Measurements from ENCODE around the gene WIZ. TPM values are rescaled to one million over a fixed set of nuclear protein-coding genes. Genes with fewer than 3 reads are reported as not detected.
A peak's percentile ranks its signal among the peaks of the same experiment; 100 is the strongest.

Gene WIZ
- total RNA-seq, 1 donor from 2014 or later, result 31.8 TPM

- no peak for DNase-seq (ENCODE audit: low read depth)
Measured at GRCh38 chr19:15445807-15446376, 3.9 kb downstream of the WIZ start.

GRCh38 chr19:15445227-15445605 lies 4.5 kb downstream of the WIZ start:
- no peak for DNase-seq (ENCODE audit: low read depth)

GRCh38 chr19:15444505-15445226 lies 5.1 kb downstream of the WIZ start:
- no peak for DNase-seq (ENCODE audit: low read depth)

- no peak for DNase-seq (ENCODE audit: low read depth)
Measured at GRCh38 chr19:15443838-15444237, 5.9 kb downstream of the WIZ start.

GRCh38 chr19:15443325-15443724 lies 6.4 kb downstream of the WIZ start:
- DNase-seq (ENCODE audit: low read depth), result no peak

- DNase-seq (ENCODE audit: low read depth), result no peak
Measured at GRCh38 chr19:15442142-15442920, 7.4 kb downstream of the WIZ start.

GRCh38 chr19:15441317-15441716 lies 8.4 kb downstream of the WIZ start:
- DNase-seq (ENCODE audit: low read depth), result no peak

- DNase-seq (ENCODE audit: low read depth), result no peak
Measured at GRCh38 chr19:15439821-15440641, 9.7 kb downstream of the WIZ start.

- DNase-seq (ENCODE audit: low read depth), result no peak
Measured at GRCh38 chr19:15439078-15439799, 10.5 kb downstream of the WIZ start.

- DNase-seq (ENCODE audit: low read depth), result no peak
Measured at GRCh38 chr19:15438577-15438976, 11.2 kb downstream of the WIZ start.

- no peak for DNase-seq (ENCODE audit: low read depth)
Measured at GRCh38 chr19:15438124-15438496, 11.6 kb downstream of the WIZ start.

- no peak for DNase-seq (ENCODE audit: low read depth)
Measured at GRCh38 chr19:15437355-15438123, 12.2 kb downstream of the WIZ start.

GRCh38 chr19:15436826-15437110 lies 13.0 kb downstream of the WIZ start:
- DNase-seq (ENCODE audit: low read depth), result no peak

- DNase-seq (ENCODE audit: low read depth), result no peak
Measured at GRCh38 chr19:15436012-15436825, 13.5 kb downstream of the WIZ start.

GRCh38 chr19:15433519-15434069 lies 16.2 kb downstream of the WIZ start:
- DNase-seq (ENCODE audit: low read depth), result no peak

GRCh38 chr19:15432629-15433518 lies 16.9 kb downstream of the WIZ start:
- peak; percentile 46 for DNase-seq (ENCODE audit: low read depth)

- no peak for DNase-seq (ENCODE audit: low read depth)
Measured at GRCh38 chr19:15432018-15432494, 17.7 kb downstream of the WIZ start.

- no peak for DNase-seq (ENCODE audit: low read depth)
Measured at GRCh38 chr19:15431396-15432017, 18.2 kb downstream of the WIZ start.
